CD4-positive, alpha-beta T cell treated with Interleukin-1 beta for 1 hour (primary cell): ENCODE results near the gene SLC25A51.

ENCODE experiments used
- DNase-seq, 2 donors: peaks; one replicate each; pipeline ENCODE4 v3.0.0-alpha.2; 2020 to 2022

The SLC25A51 gene, protein sequence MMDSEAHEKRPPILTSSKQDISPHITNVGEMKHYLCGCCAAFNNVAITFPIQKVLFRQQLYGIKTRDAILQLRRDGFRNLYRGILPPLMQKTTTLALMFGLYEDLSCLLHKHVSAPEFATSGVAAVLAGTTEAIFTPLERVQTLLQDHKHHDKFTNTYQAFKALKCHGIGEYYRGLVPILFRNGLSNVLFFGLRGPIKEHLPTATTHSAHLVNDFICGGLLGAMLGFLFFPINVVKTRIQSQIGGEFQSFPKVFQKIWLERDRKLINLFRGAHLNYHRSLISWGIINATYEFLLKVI

DNA sequence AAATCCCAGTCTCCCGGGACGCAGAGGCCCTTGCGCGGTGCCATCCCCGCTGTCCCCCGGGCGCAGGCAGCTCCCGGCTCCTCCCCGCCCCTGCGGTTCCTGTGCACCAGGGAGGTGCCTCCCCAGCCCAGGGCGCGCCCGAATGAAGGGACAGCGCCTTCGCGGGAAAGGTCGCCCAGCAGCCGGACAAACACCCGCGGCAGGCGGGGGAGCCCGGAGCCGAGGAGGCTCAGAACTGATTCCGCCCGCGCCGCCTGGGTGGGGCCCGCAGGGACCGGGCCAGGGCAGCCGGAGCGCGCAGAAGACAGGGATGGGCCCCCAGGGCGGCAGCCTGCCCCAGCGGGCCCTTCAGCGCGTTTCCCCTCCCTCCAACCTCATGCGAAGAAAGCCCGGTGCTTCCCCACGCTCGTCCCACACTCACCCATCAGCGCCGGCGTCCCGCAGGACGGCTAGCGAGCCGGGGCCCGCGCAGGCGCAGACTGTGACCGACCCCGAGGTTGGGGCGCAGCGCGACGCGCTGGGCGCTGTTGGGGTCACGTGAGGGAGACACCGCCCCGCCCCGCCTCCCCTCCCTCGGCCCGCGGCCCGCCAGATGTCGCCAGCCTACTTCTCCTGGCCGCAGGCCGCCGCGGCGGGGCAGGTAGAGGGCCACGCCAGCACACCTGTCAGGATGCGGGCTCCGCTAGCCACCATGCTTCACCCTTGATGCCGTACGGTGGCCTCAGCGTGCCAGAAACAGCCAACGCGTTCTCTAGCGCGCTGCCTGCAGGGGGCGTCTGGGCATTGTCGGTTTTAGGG is at the start of gene SLC25A51:
SLC25A51 (minus strand) TSS at position 481 of the 798 bp plus-strand sequence. CDS start 15,577 bp downstream, outside the sequence.
- DNase-seq = peak; percentile 92 to 97

DNA sequence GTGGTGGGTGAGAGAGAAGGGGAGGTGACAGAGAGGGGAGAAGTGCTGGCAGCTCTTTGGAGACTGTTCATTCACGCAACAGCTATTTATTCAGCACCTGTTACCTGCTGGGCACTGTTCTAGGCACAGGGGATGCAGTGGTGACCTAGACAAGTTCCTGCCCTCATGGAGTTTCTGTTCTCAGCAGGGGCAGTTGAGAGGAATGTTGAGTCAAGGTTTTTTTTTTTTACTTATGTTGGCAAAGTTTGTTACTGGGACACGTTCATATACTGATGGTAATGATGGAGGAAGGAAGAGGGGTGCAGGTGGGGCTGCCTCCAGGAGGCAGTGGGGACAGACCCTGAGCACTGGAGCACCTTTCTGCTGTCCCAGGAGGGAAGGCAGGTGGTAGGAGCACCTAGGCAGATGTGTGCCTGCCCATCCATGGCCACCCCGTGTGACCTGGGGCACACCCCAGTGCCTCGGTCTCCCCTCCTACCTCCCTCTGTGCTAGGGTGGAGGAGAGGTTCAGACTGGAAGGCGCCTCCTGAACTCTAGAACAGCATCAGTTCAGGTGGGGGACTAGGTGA is 49.4 kb upstream of the SLC25A51 start:
- DNase-seq = no peak

DNA sequence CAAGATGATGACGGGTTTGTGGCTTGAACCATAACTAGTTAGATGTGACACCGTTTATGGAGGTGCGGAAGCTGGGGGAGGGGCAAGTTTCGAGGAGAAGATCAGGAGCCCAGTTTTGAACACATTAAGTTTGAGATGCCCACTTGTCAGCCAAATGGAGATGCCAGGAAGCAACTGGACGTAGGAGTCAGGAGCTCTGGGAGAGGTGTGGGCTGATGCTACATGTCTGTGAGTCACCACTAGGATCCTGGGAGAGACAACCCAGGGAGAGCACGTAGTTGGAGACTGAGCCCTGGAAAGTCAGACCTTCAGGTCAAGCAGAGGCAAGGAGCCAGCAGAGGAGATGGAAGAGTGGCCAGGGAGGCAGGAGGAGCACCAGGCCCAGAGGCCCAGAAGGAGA is 48.8 kb upstream of the SLC25A51 start:
- no peak for DNase-seq

DNA sequence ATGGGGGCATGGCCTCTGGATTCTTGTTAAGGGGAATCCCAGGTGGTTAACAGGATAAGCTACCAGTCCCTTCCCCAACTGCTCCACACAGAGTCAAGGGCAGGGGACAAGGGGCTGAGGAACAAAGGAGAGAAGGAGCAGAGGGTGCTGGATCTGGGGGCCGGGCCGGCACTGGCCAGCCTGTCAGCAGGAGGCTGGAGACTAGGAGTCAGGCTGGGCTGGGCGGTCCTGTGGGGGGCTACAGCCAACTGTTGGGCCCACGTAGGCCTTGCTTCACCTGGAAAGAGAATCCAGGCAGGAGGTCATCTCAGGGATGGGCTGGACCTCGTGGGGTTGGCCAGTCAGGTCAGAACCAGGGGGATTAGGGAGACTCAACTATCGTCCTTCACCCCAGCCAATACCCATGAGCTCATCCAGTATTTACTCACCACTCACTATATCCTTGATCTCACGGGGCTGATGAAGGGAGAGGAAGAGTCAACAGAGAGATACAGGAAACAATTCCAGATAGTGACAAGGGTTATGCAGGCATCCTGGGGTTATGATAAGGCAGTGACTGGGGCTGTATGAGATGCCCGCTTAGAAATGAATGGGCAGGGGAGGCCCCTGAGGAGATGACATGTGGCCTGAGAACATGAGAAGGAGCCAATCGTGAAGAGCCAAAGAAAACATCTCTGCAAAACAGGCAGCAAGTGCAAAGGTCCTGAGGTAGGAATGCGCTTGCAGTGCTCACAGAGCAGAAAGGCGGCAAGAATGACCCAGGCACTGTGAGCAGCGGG is 47.9 kb upstream of the SLC25A51 start:
- DNase-seq = no peak

DNA sequence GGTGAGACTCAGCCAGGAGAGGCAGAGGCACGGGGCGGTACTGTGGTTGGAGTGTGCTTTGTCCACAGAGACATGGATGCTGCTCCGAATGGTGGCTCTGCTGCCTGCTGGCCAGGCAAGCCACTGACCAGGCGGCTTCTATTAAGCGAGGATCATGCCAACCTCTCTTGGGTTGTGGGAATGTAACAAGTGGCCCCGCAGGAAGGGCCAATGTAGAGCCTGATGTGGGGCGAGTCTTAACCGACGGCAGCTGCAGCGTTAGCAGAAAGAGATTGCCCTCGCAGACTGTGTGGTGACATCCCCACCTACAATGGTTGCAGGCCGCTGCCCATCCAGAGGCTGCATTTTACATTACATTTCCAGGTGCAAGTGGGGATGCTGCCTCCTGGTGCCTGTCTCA is 46.6 kb upstream of the SLC25A51 start:
- DNase-seq = no peak

DNA sequence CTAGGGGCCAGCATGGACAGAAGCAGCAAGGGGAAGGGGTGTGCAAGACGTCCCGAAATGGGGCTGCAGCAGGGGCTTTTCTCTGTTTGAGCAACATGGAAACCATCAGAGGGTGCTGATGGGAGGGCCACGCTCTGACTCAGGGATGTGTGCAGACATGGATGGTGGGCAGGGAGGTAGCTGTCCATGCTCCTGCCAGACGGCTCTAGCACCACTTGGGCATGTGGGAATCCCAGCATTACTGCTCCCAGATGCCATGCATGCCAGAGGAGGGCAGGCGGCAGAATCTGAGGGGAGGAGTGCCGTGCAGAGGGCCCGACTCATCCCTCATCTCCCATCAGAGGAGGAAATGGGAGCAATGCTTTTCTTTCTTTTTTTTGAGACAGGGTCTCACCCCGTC is 45.6 kb upstream of the SLC25A51 start:
- DNase-seq = no peak

DNA sequence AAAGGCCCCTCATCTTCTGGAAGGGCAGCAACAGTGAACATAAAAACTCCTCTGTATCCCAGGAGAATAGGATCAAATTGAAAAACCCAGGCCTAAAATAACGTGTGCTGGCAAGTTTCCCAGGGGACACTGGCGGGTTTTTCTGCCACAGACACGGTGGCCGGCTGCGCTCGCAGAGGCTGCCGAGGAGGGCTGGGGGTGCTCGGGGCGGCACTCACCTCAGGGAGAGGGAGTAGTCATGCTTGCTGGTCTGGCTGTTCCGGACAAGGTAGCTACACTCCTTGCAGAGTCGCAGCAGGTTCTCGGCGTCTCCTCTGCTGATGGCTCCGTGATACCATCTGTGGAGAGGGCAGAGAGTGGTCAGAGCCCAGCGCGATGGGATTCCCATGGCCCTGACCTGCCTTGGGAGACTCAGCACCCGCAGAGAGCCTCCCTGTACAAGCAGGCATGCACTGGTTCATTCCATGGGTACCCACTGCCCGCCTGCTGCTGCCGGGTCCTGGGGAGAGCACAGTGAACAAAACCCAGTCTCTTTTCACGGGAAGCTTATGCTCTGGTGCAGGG is 44.6 kb upstream of the SLC25A51 start:
- no peak for DNase-seq

DNA sequence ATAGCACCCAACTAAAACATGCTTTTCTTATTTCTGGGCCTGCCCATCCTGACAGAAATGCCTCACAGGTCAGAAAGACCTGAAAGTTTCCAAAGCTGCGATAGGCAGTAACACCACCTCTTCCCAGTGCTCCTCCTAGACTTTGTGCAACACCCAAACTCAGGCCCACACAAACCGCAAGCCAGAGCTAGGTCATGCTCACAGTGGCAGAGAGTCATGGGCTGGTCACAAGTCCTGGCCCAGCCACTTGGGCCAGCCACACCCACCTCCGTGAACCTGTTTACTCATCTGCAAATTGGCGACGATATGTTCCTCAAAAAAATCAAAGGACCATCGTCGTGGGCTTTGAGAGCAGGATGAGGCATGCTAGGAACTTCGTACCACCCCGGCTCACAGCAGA is 44.0 kb upstream of the SLC25A51 start:
- no peak for DNase-seq

DNA sequence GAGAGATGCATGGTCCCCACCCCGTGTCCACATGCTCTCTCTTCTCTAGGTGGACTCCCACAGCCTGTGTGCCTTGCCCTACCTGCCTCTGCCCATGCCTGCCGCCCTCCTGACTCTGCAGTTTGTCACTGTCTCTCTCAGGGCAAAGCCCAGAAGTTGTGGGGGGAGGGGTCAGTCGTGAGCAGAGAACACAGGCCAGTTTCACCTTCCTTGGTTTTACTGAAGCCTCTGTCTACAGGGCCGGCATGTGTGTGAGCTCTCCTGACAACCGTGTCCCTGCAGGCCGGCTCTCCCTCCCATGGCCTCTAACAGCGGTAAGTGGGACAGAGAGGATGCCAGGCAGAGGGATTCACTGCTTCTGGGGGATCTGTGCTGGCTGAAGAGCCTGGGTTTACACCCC is 43.5 kb upstream of the SLC25A51 start:
- DNase-seq = no peak

DNA sequence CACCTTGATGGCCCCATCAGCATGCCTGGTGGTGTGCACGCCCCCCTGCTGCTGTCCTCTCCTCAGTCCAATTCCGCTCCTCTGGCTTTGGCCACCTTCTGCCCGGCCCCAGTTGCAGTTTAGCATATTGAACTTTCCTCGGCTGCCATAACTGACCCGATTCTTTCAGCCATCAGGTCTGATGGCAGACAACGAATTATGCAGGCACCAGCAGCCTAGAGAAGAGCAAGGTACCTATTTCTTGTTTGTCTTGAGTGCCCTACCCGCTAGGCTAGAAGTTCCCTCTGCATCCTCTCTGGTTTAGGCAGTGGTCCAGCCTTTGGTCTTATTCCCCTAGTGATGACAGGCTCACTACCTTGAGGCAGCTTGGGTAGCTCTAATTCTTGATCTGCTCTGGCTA is 43.0 kb upstream of the SLC25A51 start:
- DNase-seq = no peak

DNA sequence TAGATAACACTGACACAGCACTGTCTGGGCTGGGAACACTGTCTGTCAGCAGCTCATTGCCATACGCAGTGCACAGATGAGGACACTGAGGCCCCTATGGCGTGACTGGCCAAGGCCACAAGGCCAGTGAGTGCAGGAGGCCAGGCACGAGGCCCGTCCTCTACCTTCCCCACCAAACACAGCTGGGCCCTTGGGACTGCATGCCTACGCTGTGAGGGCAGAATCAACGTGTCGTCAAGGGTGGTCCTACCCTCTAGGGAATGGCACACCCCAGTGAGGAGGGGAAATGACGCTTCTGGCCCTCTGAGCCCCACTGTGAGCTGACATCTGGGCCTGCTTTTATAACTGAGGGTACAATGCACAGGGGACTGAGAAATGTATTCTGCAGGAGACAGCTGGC is 42.1 kb upstream of the SLC25A51 start:
- DNase-seq = no peak

DNA sequence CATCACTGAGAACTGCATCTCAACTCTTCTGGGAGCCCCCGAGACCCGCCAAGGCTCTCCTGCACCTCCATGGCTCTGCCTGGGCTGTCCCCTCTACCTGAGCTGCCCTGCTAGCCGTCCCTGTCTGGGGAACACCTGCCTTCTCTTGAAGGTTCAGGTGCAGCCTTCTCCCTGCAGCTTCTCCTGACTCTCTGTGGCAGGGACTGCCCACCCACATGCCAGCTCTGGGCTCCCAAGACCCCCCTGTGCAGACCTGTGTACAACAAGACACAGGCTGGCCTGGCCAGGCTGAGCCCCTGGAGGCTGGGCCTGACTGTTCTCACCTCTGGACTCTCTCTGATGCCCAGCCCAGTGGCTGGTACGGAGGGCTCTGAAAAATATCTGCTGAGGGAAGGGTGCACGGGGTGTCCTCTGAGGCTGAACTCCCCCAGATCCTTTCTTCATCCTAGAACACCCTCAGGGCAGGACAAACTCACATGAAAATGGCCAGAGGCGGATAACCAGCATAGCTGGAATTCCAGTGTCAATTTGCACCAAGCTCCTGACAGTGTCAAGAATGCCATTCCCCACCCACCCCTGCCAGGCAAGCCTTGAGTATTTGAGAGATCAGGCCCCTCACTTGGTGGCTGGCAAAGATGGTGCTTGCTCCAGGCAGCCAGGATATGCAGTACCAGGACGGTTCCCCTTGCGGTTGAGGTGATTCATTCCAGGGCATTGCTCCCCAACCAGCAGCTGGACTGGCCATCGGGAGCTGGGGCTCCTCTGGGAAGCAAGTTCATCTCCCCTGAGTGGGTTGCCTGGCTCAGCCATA is 40.9 kb upstream of the SLC25A51 start:
- DNase-seq = no peak

DNA sequence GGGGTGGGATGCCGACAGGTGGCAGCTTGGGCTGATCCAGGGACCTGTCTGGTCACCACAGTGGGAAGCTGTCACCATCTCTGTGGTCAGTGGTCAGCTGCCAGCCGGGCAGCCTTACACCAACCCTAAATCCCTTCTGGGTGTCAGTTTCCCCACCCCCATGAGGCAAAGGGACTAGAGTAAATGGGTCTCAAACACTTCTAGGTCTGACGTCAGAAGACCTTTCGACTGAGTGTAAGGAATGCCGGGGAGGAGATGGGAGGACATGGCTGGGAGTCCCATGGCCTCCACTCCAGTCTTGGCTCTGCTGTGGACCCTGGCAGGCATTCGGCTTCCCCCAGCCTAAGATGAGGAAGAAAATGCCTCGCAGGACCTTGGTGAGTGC is 40.3 kb upstream of the SLC25A51 start:
- DNase-seq = no peak

DNA sequence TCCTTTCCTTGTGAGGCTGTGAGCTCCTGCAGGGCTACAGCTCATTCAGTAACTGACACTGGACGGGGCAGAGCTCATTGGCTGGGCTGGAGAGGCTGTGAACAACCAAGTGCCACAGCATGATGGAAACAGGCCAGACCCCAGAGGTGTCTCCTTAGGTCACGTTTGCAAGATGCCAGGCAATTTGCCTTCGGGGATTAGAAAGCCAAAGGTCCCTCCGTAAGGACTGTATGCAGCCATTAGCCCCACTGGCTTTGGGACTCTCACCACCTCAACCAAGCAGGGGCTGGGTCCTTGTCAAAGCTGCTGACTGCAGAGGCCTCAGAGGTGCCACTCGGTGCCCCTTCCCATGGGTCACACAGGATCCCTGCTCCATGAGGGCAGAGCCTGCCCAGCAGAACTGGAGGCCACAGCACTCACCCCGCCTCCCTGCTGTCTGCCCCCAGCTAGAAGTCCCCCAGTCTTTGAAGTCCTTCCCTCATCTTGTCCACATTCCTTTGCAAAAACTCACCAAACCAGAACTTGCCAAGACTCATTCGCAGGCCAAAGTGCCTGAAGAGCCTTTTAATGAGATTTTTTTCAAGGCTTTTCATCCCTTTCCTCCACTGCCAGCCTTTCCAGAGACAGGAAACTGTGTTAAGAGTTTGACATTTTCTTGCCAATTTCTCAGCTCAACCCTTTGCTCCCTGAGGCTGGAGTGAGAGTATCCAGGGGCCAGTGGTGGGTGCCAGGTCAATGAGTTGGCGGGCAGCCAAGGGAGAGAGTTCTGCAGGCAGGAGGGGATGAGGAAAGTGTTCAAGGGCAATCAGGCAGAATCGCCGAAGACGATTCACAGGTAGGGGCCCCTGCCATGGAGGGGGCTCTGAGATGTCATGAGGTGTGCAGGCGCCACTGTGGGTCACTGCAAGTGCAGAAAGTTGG is 39.7 kb upstream of the SLC25A51 start:
- no peak for DNase-seq

DNA sequence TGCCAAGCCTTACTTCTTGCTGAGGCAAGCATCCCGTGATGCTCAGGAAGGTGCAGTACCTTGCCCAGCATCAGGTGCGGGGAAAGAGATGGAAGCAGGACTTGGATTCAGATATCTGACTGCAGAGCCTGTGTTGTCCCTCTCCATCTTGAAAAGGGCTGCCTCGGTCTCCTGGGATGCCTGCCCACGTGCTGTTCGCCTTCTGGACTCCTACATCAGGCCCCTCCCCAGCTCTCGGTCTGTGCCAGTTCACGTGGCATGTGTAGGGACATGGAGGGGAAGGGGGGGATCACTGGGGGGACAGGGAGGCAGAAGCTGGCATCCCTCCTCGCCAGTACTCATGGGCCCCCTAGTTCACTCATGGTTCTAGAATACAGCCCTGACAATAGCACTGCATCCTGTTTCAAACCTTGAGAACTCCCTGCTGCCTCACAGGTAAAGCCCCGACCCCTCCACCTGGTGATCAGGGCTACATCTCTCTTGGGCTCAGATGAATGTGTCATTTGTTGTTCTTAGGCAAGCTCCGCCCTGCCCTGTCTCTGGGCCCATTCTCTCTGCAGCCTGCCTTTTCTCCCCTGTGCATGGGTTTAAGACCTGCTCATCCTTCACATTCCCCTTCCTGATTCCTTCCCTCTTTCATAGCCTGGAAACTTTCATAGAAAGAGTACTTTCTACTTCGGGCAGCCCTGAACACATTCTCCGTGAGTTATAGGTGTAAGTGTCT is 38.9 kb upstream of the SLC25A51 start:
- no peak for DNase-seq

DNA sequence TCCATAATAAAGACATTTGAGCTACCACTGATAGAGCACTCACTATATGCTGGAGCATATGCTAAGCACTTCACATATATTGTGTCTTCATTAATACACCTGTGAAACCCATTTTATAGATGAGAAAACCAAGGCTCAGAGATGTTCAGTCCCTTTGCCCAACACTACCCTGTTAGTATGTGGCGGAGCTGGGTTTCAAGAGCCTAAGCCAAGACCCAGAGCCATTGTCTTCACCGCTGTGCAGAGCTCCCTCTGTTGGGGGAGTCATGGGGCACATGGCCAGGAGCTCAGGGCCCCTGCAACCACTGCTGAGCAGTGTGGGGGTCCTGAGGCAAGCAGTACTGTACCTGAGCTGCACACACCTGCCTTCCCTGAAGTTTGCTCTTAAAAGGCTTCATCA is 37.3 kb upstream of the SLC25A51 start:
- DNase-seq = no peak

DNA sequence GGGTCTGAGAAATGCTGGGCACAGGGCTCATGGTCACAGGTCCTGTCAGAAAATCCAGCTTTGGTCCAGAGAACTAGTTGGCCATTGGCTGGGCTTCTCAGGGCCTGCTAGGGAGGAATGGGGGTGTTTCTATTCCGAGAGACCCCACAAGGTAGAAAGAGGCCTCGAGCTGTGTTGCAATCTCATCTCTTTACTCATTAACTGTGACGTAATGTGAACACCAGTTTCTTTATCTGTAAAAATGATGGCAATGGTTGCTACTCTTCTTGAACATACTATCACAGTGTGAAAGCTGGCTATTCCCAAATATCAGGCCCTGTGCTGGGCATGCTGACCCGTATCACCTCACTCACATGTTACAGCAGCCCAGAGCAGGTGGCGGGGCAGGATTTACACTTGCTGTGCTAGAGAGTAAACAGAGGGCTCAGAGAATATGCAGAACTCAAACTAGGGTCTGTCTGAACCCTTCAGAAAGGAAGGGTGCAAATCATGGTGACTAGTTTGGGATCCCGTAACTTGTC is 35.7 kb upstream of the SLC25A51 start:
- DNase-seq = no peak

DNA sequence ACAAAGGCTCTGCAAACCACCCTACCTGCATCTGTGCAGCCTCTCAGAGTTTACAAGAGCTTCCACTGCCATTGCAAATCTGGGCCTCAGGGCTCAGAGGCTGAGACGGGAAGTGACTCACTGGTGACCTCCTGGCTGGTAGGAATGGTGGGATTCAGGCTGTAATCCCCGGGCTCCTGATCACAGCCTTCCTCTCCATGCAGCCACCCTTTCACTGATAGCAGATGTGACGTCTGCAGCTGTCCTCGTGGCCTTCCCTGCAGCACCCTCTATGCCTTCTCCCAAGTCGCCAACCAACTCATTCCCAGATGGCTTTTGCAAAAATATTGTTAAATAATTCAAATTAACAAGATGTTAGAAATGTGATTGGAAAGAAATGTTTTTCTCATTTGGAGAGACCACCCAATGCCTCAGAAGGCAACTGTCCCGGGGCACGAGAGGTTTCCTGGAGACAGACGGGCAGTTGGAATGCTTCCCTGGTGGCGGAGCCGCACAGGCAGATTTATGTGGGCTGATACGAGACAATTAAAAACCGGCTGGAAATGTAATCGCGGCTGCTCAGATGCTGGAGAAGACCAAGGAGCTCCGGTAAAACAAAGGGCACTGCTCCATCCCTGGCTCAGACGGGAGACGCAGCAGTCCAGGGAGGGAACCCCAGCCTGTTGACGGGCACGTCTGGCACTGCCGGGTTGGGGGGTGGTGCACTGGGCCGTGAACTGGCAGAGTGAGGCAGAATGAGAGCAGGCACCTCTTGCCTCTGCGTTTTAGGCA is 34.4 kb upstream of the SLC25A51 start:
- no peak for DNase-seq

DNA sequence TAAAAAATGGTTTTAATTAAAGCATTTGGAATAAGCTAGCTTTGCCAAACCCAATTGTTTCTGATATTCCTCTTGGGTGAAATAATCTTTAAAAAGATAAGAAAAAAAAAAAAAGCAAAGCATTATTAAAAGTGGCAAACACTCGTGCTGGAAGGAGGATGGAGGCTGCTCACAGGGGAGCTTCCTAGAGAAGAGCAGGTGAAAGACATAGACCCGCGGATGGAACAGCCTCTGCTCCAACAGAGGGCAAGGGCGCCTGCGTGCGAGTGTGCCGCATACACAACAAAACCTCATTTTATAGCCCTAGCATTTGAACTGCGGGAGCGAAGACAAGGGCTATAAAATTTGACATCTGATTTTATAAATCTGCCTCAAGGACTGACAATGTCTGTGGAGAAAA is 33.4 kb upstream of the SLC25A51 start:
- no peak for DNase-seq
